Measurements from ENCODE around the gene PTPRK. TPM values are rescaled to one million over a fixed set of nuclear protein-coding genes. Genes with fewer than 3 reads are reported as not detected.

Gene PTPRK
- total RNA-seq, 2 donors from 2014 or later = 94.1 to 117 TPM

DNA sequence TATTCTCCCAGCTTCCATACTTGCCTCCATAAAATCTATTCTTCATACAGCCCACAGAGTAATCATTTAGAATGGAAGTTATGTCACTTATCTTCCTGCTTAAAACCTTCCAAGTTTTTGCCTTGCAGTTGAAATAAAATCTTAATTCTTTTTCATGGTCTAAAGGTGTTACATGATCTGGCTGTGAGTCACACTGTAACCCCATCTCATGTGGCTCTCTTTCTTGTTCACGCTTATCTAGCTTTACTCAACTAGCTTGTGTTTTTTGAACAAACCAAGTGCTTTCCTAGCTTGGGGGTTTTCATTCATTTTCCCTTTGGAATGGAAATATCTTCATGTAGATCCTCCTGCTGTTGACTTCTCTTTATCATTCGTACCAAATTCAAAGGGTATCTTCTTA is 596.0 kb downstream of the PTPRK start:
- Histone ChIP-seq H3K9ac (ENCODE audit: low read depth in 2 of 2, low read length in 2 of 2) (no peak overlapping the region), H3K27ac (no peak overlapping the region), H3K4me1 (no peaks in the 10 kb centered on the region), H3K27me3 (no peaks in the 10 kb centered on the region), H3K9me3 (no peaks in the 10 kb centered on the region), H3K4me3 (no peak overlapping the region), H3K36me3 (no peaks in the 10 kb centered on the region)
- TF ChIP-seq, protein P1, sequence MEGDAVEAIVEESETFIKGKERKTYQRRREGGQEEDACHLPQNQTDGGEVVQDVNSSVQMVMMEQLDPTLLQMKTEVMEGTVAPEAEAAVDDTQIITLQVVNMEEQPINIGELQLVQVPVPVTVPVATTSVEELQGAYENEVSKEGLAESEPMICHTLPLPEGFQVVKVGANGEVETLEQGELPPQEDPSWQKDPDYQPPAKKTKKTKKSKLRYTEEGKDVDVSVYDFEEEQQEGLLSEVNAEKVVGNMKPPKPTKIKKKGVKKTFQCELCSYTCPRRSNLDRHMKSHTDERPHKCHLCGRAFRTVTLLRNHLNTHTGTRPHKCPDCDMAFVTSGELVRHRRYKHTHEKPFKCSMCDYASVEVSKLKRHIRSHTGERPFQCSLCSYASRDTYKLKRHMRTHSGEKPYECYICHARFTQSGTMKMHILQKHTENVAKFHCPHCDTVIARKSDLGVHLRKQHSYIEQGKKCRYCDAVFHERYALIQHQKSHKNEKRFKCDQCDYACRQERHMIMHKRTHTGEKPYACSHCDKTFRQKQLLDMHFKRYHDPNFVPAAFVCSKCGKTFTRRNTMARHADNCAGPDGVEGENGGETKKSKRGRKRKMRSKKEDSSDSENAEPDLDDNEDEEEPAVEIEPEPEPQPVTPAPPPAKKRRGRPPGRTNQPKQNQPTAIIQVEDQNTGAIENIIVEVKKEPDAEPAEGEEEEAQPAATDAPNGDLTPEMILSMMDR (IDR thresholded peaks at IDR 0.05) = no peak
- DNase-seq = no peak
- intact Hi-C loops (cut with DNase I) = no loop called here

DNA sequence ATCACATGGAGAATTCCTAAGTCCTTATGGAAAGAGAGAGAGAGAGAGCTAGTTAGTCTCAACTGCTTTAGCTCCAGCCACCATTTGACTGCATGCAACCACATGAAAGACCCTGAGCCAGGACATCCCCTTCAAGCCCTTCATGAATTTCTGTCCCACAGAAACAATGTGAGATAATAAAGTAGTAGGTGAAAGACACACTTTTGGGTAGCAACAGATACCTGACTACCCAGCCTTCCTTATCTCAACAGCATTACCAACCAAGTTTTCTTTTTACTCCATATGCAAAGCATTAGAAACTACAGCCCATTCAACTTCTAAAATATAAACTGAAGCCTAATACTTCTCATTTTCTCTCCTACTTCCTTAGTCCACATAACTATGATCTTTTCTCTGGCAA is 596.4 kb downstream of the PTPRK start:
- TF ChIP-seq, protein P1 (IDR thresholded peaks at IDR 0.05) = no peak
- intact Hi-C loops (cut with DNase I) = no loop called here
- H3K9me3 ChIP-seq = no peaks in the 10 kb centered on the region

DNA sequence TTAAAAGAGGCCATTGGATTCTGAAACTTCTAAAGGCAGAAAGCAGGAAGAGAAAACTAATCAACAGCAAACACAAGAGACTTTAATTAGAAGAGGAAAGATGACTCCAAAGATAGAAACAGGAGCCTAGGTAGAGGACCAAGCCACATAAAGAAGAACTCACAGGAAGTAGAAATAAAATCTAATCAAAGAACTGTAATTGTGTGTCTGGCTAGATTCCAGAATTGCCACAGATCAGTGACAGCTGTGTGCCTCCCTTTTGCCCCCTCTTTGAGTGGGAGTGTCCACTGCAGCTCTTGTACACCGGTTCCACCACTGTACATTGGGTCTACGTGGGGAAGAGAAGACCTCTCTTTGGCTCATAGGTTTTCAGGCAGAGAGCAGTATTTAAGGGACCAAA is 597.3 kb downstream of the PTPRK start:
- H3K4me3 ChIP-seq = no peak overlapping the region
- no peaks in the 10 kb centered on the region for H3K9me3 ChIP-seq
- intact Hi-C loops (cut with DNase I) = no loop called here
- TF ChIP-seq, protein P1 (IDR thresholded peaks at IDR 0.05) = no peak
- no peak overlapping the region for H3K9ac ChIP-seq (ENCODE audit: low read depth in 2 of 2, low read length in 2 of 2)
- H3K27me3 ChIP-seq = no peaks in the 10 kb centered on the region
- no peaks in the 10 kb centered on the region for H3K36me3 ChIP-seq
- no peak overlapping the region for H3K27ac ChIP-seq
- H3K4me1 ChIP-seq = no peaks in the 10 kb centered on the region
- no peak for DNase-seq

More for the DNA sequence above, 596.4 kb downstream of the PTPRK start:
- Histone ChIP-seq H3K4me1 (no peaks in the 10 kb centered on the region), H3K36me3 (no peaks in the 10 kb centered on the region), H3K4me3 (no peak overlapping the region), H3K27me3 (no peaks in the 10 kb centered on the region), H3K27ac (no peak overlapping the region), H3K9ac (ENCODE audit: low read depth in 2 of 2, low read length in 2 of 2) (no peak overlapping the region)
- no peak for DNase-seq

DNA sequence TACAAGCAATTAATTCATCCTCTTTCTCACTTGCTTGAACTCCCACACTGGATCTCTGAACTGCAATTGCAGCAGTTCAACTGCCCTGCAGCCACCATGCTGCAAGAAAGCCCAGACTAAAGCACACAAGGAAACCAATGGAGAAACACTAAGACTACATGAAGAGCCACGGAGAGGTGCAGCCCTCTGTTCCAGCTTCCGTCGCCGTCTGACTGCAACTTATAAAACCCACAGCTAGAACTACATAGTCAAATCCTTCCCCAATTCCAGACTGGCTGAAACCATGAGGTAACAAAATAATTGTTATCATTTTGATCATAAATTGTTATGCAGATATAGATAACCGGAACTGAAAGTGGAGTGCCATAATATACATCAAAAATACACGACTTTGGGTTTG is 598.4 kb downstream of the PTPRK start:
- intact Hi-C loops (cut with DNase I) = no loop called here
- TF ChIP-seq, protein P1 (IDR thresholded peaks at IDR 0.05) = no peak

DNA sequence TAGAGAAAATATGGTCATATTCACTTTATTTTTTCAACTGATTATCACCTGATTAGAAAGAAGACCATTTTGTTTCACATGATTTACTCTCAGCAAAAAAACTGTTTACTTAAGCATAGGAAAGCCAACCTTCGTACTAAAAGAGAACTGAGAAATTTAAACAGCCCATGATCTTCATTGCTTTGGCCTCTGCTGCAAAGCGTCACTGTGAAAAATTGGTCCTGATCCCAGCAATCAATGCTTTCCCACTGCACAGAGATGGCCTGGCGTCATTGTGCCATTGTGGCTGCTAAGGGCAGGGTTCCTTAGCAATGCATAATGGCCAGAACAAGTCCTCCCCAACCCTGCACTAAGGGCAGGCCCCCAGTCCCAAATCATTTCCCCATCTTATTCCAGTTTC is 599.6 kb downstream of the PTPRK start:
- Histone ChIP-seq H3K9ac (ENCODE audit: low read depth in 2 of 2, low read length in 2 of 2) (no peak overlapping the region), H3K4me1 (no peaks in the 10 kb centered on the region), H3K36me3 (no peaks in the 10 kb centered on the region), H3K9me3 (no peaks in the 10 kb centered on the region), H3K27ac (no peak overlapping the region), H3K4me3 (no peak overlapping the region), H3K27me3 (no peaks in the 10 kb centered on the region)
- intact Hi-C loops (cut with DNase I) = no loop called here
- DNase-seq = no peak
- TF ChIP-seq, protein P1 (IDR thresholded peaks at IDR 0.05) = no peak

More for the DNA sequence above, 598.4 kb downstream of the PTPRK start:
- DNase-seq = no peak
- H3K36me3 ChIP-seq = no peaks in the 10 kb centered on the region
- no peaks in the 10 kb centered on the region for H3K27me3 ChIP-seq
- no peaks in the 10 kb centered on the region for H3K9me3 ChIP-seq
- no peaks in the 10 kb centered on the region for H3K4me1 ChIP-seq
- no peak overlapping the region for H3K4me3 ChIP-seq
- no peak overlapping the region for H3K9ac ChIP-seq (ENCODE audit: low read depth in 2 of 2, low read length in 2 of 2)
- H3K27ac ChIP-seq = no peak overlapping the region

Measured in colonic mucosa (tissue), 4 donors.